ENCODE measurements around the gene SNED1. TPM values are rescaled to one million over a fixed set of nuclear protein-coding genes. Genes with fewer than 3 reads are reported as not detected.

SNED1 gene
- total and polyA plus RNA-seq, 2 experiments from 2014 or later: 1.5 to 2.8 TPM

DNA sequence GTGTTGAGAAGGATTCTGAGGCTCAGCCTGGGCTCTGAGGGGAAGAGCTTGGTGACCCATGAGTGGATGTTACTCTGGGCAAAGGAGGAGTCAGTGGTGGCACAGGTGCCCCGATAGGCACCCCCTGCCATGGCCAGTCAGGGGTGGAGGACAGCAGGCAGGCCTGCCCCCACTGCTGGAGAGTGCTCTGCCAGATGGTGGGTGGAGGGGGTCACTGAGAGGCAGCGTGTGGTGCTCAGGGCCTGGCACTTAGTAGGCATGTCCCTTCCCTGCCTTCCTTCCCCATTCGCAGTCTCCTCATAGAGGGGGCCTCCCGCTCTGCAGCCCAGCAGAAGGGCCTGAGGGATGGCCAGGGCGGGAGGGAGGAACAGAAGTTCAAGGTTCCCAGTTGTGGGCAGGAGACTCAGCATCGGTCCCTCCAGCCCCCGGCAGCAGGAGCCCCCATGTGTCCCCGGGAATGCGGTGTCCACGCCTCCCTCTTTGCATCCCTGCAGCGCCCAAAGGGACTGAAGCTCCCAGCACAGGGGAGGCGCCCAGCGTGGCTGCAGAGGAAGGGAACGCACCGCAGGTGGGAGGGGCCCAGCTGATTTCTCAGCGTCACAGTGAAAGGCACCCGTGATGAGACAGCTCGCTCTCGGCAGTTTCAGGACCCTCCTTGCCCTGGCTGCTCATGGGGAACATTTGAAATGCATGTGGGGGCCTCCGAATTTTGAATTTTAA is 5.7 kb upstream of the SNED1 start (continued):
- TF ChIP-seq, protein P1, sequence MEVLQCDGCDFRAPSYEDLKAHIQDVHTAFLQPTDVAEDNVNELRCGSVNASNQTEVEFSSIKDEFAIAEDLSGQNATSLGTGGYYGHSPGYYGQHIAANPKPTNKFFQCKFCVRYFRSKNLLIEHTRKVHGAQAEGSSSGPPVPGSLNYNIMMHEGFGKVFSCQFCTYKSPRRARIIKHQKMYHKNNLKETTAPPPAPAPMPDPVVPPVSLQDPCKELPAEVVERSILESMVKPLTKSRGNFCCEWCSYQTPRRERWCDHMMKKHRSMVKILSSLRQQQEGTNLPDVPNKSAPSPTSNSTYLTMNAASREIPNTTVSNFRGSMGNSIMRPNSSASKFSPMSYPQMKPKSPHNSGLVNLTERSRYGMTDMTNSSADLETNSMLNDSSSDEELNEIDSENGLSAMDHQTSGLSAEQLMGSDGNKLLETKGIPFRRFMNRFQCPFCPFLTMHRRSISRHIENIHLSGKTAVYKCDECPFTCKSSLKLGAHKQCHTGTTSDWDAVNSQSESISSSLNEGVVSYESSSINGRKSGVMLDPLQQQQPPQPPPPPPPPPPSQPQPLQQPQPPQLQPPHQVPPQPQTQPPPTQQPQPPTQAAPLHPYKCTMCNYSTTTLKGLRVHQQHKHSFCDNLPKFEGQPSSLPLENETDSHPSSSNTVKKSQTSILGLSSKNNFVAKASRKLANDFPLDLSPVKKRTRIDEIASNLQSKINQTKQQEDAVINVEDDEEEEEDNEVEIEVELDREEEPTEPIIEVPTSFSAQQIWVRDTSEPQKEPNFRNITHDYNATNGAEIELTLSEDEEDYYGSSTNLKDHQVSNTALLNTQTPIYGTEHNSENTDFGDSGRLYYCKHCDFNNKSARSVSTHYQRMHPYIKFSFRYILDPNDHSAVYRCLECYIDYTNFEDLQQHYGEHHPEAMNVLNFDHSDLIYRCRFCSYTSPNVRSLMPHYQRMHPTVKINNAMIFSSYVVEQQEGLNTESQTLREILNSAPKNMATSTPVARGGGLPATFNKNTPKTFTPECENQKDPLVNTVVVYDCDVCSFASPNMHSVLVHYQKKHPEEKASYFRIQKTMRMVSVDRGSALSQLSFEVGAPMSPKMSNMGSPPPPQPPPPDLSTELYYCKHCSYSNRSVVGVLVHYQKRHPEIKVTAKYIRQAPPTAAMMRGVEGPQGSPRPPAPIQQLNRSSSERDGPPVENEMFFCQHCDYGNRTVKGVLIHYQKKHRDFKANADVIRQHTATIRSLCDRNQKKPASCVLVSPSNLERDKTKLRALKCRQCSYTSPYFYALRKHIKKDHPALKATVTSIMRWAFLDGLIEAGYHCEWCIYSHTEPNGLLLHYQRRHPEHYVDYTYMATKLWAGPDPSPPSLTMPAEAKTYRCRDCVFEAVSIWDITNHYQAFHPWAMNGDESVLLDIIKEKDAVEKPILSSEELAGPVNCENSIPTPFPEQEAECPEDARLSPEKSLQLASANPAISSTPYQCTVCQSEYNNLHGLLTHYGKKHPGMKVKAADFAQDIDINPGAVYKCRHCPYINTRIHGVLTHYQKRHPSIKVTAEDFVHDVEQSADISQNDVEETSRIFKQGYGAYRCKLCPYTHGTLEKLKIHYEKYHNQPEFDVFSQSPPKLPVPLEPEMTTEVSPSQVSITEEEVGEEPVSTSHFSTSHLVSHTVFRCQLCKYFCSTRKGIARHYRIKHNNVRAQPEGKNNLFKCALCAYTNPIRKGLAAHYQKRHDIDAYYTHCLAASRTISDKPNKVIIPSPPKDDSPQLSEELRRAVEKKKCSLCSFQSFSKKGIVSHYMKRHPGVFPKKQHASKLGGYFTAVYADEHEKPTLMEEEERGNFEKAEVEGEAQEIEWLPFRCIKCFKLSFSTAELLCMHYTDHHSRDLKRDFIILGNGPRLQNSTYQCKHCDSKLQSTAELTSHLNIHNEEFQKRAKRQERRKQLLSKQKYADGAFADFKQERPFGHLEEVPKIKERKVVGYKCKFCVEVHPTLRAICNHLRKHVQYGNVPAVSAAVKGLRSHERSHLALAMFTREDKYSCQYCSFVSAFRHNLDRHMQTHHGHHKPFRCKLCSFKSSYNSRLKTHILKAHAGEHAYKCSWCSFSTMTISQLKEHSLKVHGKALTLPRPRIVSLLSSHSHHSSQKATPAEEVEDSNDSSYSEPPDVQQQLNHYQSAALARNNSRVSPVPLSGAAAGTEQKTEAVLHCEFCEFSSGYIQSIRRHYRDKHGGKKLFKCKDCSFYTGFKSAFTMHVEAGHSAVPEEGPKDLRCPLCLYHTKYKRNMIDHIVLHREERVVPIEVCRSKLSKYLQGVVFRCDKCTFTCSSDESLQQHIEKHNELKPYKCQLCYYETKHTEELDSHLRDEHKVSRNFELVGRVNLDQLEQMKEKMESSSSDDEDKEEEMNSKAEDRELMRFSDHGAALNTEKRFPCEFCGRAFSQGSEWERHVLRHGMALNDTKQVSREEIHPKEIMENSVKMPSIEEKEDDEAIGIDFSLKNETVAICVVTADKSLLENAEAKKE (CRISPR knock-in tag; IDR thresholded peaks at IDR 0.05): no peak
- TF ChIP-seq NANOG (IDR thresholded peaks at IDR 0.05; ENCODE audit: borderline replicate concordance): no peak

DNA sequence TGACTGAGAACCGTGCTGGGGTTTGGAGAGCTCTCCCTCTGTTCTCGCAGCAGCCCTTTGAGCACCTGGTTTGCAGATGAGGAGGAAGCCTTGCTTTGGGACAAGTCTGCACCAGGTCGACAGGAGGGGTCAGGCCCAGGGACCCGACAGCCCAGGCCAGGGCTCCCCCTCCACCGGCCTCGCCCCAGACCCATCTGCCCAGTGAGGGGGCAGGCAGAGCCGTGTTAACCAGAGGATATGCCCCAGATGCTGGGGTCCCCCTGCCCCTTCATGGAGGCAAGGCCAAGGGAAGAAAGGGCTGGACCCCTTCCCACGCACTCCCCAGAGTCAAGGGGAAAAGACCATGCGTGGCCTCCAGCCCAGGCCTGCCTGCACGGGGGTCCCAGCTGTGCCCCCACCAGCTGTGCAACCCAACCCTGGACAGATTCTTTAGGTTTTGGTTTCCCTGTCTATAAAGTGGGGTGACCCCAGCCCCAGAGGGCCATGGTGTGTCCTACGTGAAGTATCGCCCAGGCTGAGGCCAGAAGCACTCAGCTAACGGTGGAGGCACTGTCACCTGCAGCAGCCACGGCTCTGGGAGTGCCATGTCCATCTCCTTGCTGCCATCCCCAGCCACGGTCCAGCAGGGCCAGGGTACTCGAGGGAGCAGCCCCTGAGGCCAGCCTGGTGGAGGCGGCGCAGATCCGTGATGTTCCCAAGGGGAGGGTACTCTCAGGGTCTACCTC is 4.8 kb upstream of the SNED1 start:
- no peak overlapping the region for H3K4me3 ChIP-seq
- Mint-ChIP-seq H3K9me3 (no peaks in the 10 kb centered on the region; the same call in 2 of the 3 replicates), H3K36me3 (ENCODE audit: low read depth) (no peaks in the 10 kb centered on the region; the same call in 2 of the 3 replicates), H3K4me1 (peaks cover 4% of the 10 kb centered on the region; the same call in 1 of the 3 replicates), H3K4me3 (no peak overlapping the region), H3K27ac (no peak overlapping the region), H3K27me3 (ENCODE audit: insufficient read depth, low read depth, poor library complexity) (peaks cover 10% of the 10 kb centered on the region)
- no peak overlapping the region for H3K4me2 ChIP-seq
- H3K27me3 ChIP-seq (ENCODE audit: insufficient read depth): no peaks in the 10 kb centered on the region
- no peaks in the 10 kb centered on the region for H3K9me2 ChIP-seq (ENCODE audit: insufficient read depth)
- no peaks in the 10 kb centered on the region for H3F3A ChIP-seq (replicated peaks; ENCODE audit: low read depth)
- ATAC-seq (no peak), DNase-seq (ENCODE audit: low spot score) (no peak)
- no peaks in the 10 kb centered on the region for H4K20me1 ChIP-seq (replicated peaks; ENCODE audit: insufficient read depth)
- H3K79me2 ChIP-seq (replicated peaks; ENCODE audit: insufficient read depth): no peaks in the 10 kb centered on the region
- no peak overlapping the region for H2AFZ ChIP-seq
- no peak overlapping the region for H3K27ac ChIP-seq (ENCODE audit: low read depth)
- H3K4me1 ChIP-seq (ENCODE audit: insufficient read depth): no peaks in the 10 kb centered on the region
- H3K36me3 ChIP-seq (ENCODE audit: insufficient read depth): no peaks in the 10 kb centered on the region
- TF ChIP-seq, protein P2, sequence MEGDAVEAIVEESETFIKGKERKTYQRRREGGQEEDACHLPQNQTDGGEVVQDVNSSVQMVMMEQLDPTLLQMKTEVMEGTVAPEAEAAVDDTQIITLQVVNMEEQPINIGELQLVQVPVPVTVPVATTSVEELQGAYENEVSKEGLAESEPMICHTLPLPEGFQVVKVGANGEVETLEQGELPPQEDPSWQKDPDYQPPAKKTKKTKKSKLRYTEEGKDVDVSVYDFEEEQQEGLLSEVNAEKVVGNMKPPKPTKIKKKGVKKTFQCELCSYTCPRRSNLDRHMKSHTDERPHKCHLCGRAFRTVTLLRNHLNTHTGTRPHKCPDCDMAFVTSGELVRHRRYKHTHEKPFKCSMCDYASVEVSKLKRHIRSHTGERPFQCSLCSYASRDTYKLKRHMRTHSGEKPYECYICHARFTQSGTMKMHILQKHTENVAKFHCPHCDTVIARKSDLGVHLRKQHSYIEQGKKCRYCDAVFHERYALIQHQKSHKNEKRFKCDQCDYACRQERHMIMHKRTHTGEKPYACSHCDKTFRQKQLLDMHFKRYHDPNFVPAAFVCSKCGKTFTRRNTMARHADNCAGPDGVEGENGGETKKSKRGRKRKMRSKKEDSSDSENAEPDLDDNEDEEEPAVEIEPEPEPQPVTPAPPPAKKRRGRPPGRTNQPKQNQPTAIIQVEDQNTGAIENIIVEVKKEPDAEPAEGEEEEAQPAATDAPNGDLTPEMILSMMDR (conservative IDR thresholded peaks at IDR 0.05; ENCODE audit: low read depth in 2 of 2): no peak
- TF ChIP-seq NANOG (IDR thresholded peaks at IDR 0.05; ENCODE audit: borderline replicate concordance) (no peak), EZH2 (IDR thresholded peaks at IDR 0.05; ENCODE audit: low read depth, unreplicated experiment) (no peak), ZNF114 (CRISPR knock-in tag; IDR thresholded peaks at IDR 0.05) (no peak), ZNF331 (CRISPR knock-in tag; IDR thresholded peaks at IDR 0.05; ENCODE audit: low read depth) (no peak), STAT1 (IDR thresholded peaks at IDR 0.05; ENCODE audit: unreplicated experiment) (no peak), EZH2phosphoT487 (IDR thresholded peaks at IDR 0.05; ENCODE audit: unreplicated experiment) (no peak), POLR2AphosphoS5 (IDR thresholded peaks at IDR 0.05; ENCODE audit: low read depth) (no peak), JUNB (IDR thresholded peaks at IDR 0.05; ENCODE audit: unreplicated experiment) (no peak)
- TF ChIP-seq, protein P3, sequence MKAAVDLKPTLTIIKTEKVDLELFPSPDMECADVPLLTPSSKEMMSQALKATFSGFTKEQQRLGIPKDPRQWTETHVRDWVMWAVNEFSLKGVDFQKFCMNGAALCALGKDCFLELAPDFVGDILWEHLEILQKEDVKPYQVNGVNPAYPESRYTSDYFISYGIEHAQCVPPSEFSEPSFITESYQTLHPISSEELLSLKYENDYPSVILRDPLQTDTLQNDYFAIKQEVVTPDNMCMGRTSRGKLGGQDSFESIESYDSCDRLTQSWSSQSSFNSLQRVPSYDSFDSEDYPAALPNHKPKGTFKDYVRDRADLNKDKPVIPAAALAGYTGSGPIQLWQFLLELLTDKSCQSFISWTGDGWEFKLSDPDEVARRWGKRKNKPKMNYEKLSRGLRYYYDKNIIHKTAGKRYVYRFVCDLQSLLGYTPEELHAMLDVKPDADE (IDR thresholded peaks at IDR 0.05): no peak

Measured in GM23338 (cell line).